DND-41 (cell line): ENCODE data around the gene WFDC6.
A peak's percentile ranks its signal among the peaks of the same experiment; 100 is the strongest.

ENCODE experiments used
- ATAC-seq: fragments of 200-7000 bp; cut with Tn5 transposase; 3 replicates; pipeline ENCODE4 v1.9.1; 2021; ENCODE audit warnings: low read depth; ENCODE audit not compliant: insufficient read depth
- DNase-seq: peaks from one replicate; pipeline ENCODE4 v3.0.0-alpha.2; 2020
- H2AFZ ChIP-seq: 2 replicates; pipeline ENCODE4 v1.6.0; 2012; ENCODE audit warnings: low read depth, low read length
- H3K27ac ChIP-seq: 2 replicates; pipeline ENCODE4 v1.5.1; 2012; ENCODE audit warnings: low read length, inconsistent platforms
- H3K27me3 ChIP-seq: fragments of 200-600 bp; sonication (generic); 2 replicates; pipeline ENCODE4 v1.6.0; 2012; ENCODE audit warnings: low read length, mild to moderate bottlenecking, inconsistent platforms; ENCODE audit not compliant: insufficient read depth, poor library complexity
- H3K36me3 ChIP-seq: 2 replicates; pipeline ENCODE4 v1.5.1; 2012; ENCODE audit warnings: low read length, inconsistent platforms; ENCODE audit not compliant: insufficient read depth
- H3K4me1 ChIP-seq: 2 replicates; pipeline ENCODE4 v1.5.1; 2012; ENCODE audit warnings: mild to moderate bottlenecking, low read length; ENCODE audit not compliant: insufficient read depth
- H3K4me2 ChIP-seq: 2 replicates; pipeline ENCODE4 v1.6.0; 2012; ENCODE audit warnings: mild to moderate bottlenecking, moderate library complexity, low read length, inconsistent platforms; ENCODE audit not compliant: insufficient read depth
- H3K4me3 ChIP-seq, 2 experiments: fragments of 200-600 bp in 1 of 2; shearing (Covaris generic) in 1 of 2; 2 replicates each; pipeline ENCODE4 v1.5.1; 2012 to 2016; ENCODE audit warnings: inconsistent platforms in 2 of 2, low read length in 2 of 2, mild to moderate bottlenecking in 2 of 2, low read depth in 1 of 2, moderate library complexity in 1 of 2
- H3K79me2 ChIP-seq: 2 replicates; pipeline ENCODE4 v1.6.0; 2012; ENCODE audit warnings: low read length, inconsistent platforms; ENCODE audit not compliant: insufficient read depth
- H3K9ac ChIP-seq: 2 replicates; pipeline ENCODE4 v1.6.0; 2012; ENCODE audit warnings: low read depth, mild to moderate bottlenecking, inconsistent platforms, low read length, moderate library complexity
- H3K9me3 ChIP-seq: 2 replicates; pipeline ENCODE4 v1.5.1; 2012; ENCODE audit warnings: low read length, moderate library complexity, mild to moderate bottlenecking, inconsistent platforms; ENCODE audit not compliant: insufficient read depth, severe bottlenecking
- H4K20me1 ChIP-seq: 2 replicates; pipeline ENCODE4 v1.6.0; 2012; ENCODE audit warnings: low read length; ENCODE audit not compliant: insufficient read depth
- CTCF ChIP-seq: IDR thresholded peaks from 2 replicates; pipeline ENCODE4 v1.5.1; 2012; ENCODE audit warnings: borderline replicate concordance, low read length, moderate library complexity, mild to moderate bottlenecking; ENCODE audit not compliant: poor library complexity, severe bottlenecking; ENCODE audit errors: extremely low read depth
- EZH2 ChIP-seq: IDR thresholded peaks from 3 replicates; pipeline ENCODE4 v1.6.1; 2012; ENCODE audit warnings: borderline replicate concordance, low read depth, mild to moderate bottlenecking, moderate library complexity, low read length, inconsistent platforms; ENCODE audit not compliant: severe bottlenecking

WFDC6 gene

GRCh38 chr20:45489083-45489531 is 50.2 kb downstream of the WFDC6 start:
- H3K36me3 ChIP-seq, result no peaks in the 10 kb centered on the region
- H3K4me1 ChIP-seq, result no peaks in the 10 kb centered on the region
- peaks cover 14% of the 10 kb centered on the region for H3K27me3 ChIP-seq
- DNase-seq, result no peak
- H4K20me1 ChIP-seq, result no peaks in the 10 kb centered on the region
- no peaks in the 10 kb centered on the region for H3K9me3 ChIP-seq
- H3K4me2 ChIP-seq, result no peak overlapping the region
- H3K79me2 ChIP-seq, result no peaks in the 10 kb centered on the region
- no peak for TF ChIP-seq EZH2
- H3K4me3 ChIP-seq, result no peak overlapping the region
- no peak overlapping the region for H3K27ac ChIP-seq
- H2AFZ ChIP-seq, result no peak overlapping the region
- no peak overlapping the region for H3K9ac ChIP-seq
- no peak for ATAC-seq

- Histone ChIP-seq H3K4me1 (no peaks in the 10 kb centered on the region), H4K20me1 (no peaks in the 10 kb centered on the region), H3K79me2 (no peaks in the 10 kb centered on the region), H3K9me3 (no peaks in the 10 kb centered on the region), H3K9ac (no peak overlapping the region), H2AFZ (no peak overlapping the region), H3K27me3 (peaks cover 14% of the 10 kb centered on the region), H3K36me3 (no peaks in the 10 kb centered on the region), H3K4me3 (no peak overlapping the region), H3K4me2 (no peak overlapping the region), H3K27ac (no peak overlapping the region)
- no peak for ATAC-seq
- TF ChIP-seq EZH2, result no peak
- TF ChIP-seq CTCF, result peak; percentile 33
- no peak for DNase-seq
Measured at GRCh38 chr20:45487231-45487635, 52.0 kb downstream of the WFDC6 start.

- H3K27me3 ChIP-seq, result peaks cover 18% of the 10 kb centered on the region
- TF ChIP-seq CTCF (no peak), EZH2 (no peak)
Measured at GRCh38 chr20:45485388-45485787, 53.9 kb downstream of the WFDC6 start.

GRCh38 chr20:45484676-45485075 is 54.6 kb downstream of the WFDC6 start:
- H4K20me1 ChIP-seq, result no peaks in the 10 kb centered on the region
- no peak for DNase-seq
- H3K4me1 ChIP-seq, result no peaks in the 10 kb centered on the region
- no peak overlapping the region for H3K4me3 ChIP-seq
- no peak overlapping the region for H2AFZ ChIP-seq
- TF ChIP-seq EZH2 (no peak), CTCF (no peak)
- H3K27ac ChIP-seq, result no peak overlapping the region
- no peak overlapping the region for H3K4me2 ChIP-seq
- no peaks in the 10 kb centered on the region for H3K9me3 ChIP-seq
- ATAC-seq, result no peak
- no peak overlapping the region for H3K9ac ChIP-seq
- H3K27me3 ChIP-seq, result peaks cover 18% of the 10 kb centered on the region
- H3K79me2 ChIP-seq, result no peaks in the 10 kb centered on the region
- H3K36me3 ChIP-seq, result no peaks in the 10 kb centered on the region

More at GRCh38 chr20:45485388-45485787, 53.9 kb downstream of the WFDC6 start:
- Histone ChIP-seq H3K9me3 (no peaks in the 10 kb centered on the region), H3K79me2 (no peaks in the 10 kb centered on the region), H3K36me3 (no peaks in the 10 kb centered on the region), H2AFZ (no peak overlapping the region), H4K20me1 (no peaks in the 10 kb centered on the region), H3K27ac (no peak overlapping the region), H3K4me2 (no peak overlapping the region), H3K4me3 (no peak overlapping the region), H3K9ac (no peak overlapping the region), H3K4me1 (no peaks in the 10 kb centered on the region)
- DNase-seq (no peak), ATAC-seq (no peak)
